Fibroblast of lung (primary cell): ENCODE data around the gene DSTN.

Source experiments
- EZH2 ChIP-seq: IDR thresholded peaks from 2 replicates; pipeline ENCODE4 v1.5.1; 2012; ENCODE audit warnings: low read length, control low read depth, mild to moderate bottlenecking; ENCODE audit errors: missing control alignments
- TF ChIP-seq, protein P1 (sequence below), 2 donors: IDR thresholded peaks in 1 of 2; conservative IDR thresholded peaks in 1 of 2; 1 replicate in 1 of 2; 2 replicates in 1 of 2; pipeline ENCODE4 v1.5.1; 2011 to 2012; ENCODE audit warnings: low read length in 2 of 2, control low read depth in 1 of 2, inconsistent platforms in 1 of 2, low read depth in 1 of 2, mild to moderate bottlenecking in 1 of 2

DNA sequence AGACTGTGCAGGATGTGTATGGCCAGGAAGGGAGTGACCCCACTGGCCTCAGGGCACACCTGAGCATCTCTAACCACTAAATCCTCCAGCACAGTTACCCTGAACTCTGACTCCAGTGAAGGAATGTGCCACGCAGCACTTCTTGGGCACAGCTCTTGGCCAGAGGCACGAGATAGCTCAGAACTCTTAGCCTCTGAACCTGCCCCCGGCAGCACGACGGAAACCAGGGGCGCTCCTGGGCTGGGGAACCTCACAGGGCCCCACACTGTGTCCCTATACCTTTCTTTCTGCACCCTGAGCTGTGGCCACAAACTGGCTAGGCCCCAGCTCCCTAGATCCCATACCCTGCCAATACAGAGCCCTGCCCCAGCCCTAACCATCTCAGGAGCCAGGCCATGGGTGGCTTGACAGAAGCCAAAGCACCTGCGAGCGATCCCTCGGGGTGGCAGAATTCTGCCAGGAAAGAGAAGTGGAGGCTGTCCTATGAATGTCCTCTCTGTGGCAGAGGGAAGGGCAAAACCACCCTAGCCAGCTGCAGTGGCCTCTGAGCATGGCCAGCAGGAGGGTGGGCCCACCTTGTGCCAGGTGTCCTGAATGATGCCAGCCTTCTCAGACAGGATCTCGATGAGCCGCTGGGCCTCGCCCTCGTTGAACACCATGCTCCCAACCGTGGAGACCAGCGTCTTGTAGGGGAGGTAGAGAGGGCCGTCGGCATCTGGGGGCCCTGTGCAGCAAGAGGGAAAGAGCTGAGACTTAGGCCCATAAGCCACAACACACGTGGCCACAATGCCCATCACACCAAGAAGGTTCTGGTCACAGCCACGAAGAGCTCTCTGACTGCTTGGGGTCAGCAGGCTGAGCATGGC is 72.8 kb downstream of the DSTN start:
- TF ChIP-seq, protein P1, sequence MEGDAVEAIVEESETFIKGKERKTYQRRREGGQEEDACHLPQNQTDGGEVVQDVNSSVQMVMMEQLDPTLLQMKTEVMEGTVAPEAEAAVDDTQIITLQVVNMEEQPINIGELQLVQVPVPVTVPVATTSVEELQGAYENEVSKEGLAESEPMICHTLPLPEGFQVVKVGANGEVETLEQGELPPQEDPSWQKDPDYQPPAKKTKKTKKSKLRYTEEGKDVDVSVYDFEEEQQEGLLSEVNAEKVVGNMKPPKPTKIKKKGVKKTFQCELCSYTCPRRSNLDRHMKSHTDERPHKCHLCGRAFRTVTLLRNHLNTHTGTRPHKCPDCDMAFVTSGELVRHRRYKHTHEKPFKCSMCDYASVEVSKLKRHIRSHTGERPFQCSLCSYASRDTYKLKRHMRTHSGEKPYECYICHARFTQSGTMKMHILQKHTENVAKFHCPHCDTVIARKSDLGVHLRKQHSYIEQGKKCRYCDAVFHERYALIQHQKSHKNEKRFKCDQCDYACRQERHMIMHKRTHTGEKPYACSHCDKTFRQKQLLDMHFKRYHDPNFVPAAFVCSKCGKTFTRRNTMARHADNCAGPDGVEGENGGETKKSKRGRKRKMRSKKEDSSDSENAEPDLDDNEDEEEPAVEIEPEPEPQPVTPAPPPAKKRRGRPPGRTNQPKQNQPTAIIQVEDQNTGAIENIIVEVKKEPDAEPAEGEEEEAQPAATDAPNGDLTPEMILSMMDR (conservative IDR thresholded peaks at IDR 0.05 in 1 of 2, IDR thresholded peaks at IDR 0.05 in 1 of 2; ENCODE audit: low read depth in 1 of 2, low read length in 2 of 2), result no peak
- no peak for TF ChIP-seq EZH2
